Mammary epithelial cell (primary cell): Measurements from ENCODE around the gene NDUFV3.

Source experiments
- CTCF ChIP-seq, 2 donors: IDR thresholded peaks in 1 of 2; conservative IDR thresholded peaks in 1 of 2; 2 replicates each; pipeline ENCODE4 v1.5.1; 2011 to 2012; ENCODE audit warnings: inconsistent platforms in 2 of 2, low read length in 2 of 2, mild to moderate bottlenecking in 2 of 2, control low read depth in 1 of 2, low read depth in 1 of 2; ENCODE audit not compliant: insufficient read depth in 1 of 2; ENCODE audit errors: extremely low read depth in 1 of 2
- EZH2 ChIP-seq: IDR thresholded peaks from 2 replicates; pipeline ENCODE4 v1.6.1; 2012; ENCODE audit warnings: low read length, inconsistent platforms, borderline replicate concordance

- no peak for TF ChIP-seq CTCF (conservative IDR thresholded peaks at IDR 0.05 in 1 of 2, IDR thresholded peaks at IDR 0.05 in 1 of 2; ENCODE audit: extremely low read depth in 1 of 2, insufficient read depth in 1 of 2, low read depth in 1 of 2, low read length in 2 of 2)
- TF ChIP-seq EZH2: no peak
Measured at GRCh38 chr21:42913476-42913875, 20.4 kb downstream of the NDUFV3 start.
